Left ventricle myocardium inferior (tissue), 1 donor: ENCODE results near the gene RAB24. TPM values are rescaled to one million over a fixed set of nuclear protein-coding genes. Genes with fewer than 3 reads are reported as not detected.

Experiments
- DNase-seq: peaks from one replicate; pipeline ENCODE4 v3.0.0-alpha.2; 2020
- H3K27ac ChIP-seq: fragments of 200-600 bp; replicated peaks from 2 replicates; pipeline ENCODE4 v1.8.0; 2021
- H3K27me3 ChIP-seq: fragments of 200-600 bp; 2 replicates; pipeline ENCODE4 v1.8.0; 2021; ENCODE audit warnings: low read depth
- H3K36me3 ChIP-seq: fragments of 200-600 bp; 2 replicates; pipeline ENCODE4 v1.8.0; 2021
- H3K4me1 ChIP-seq: fragments of 200-600 bp; 2 replicates; pipeline ENCODE4 v1.8.0; 2021
- H3K4me3 ChIP-seq: fragments of 200-600 bp; 2 replicates; pipeline ENCODE4 v1.8.0; 2021; ENCODE audit warnings: mild to moderate bottlenecking, moderate library complexity
- H3K9me3 ChIP-seq: fragments of 200-600 bp; replicated peaks from 2 replicates; pipeline ENCODE4 v1.8.0; 2021
- CTCF ChIP-seq: fragments of 200-600 bp; IDR thresholded peaks from 2 replicates; pipeline ENCODE4 v1.8.0; 2021; ENCODE audit warnings: antibody characterized with exemption, mild to moderate bottlenecking, borderline replicate concordance
- intact Hi-C: fragments of 100-400 bp; cut with micrococcal nuclease; formaldehyde crosslinking; loops from one replicate; pipeline ENCODE4 v1.11.0; 2022
- total RNA-seq: library from RNA; stranded (reverse); fragmentation: NEBNext Ultra II Directional; extraction: Animal tissue kit (Norgen Biotek cat#: 25700); gene quantifications from one replicate; pipeline ENCODE4 v1.2.1, GENCODE V29; 2021
- donor health status: DM: no; HTN: yes; CAD: no; lungs with severe emphysema.

RAB24 gene
- total RNA-seq, 1 donor from 2014 or later: 25.3 TPM

- Histone ChIP-seq H3K4me3 (no peak overlapping the region), H3K4me1 (no peaks in the 10 kb centered on the region), H3K27me3 (no peaks in the 10 kb centered on the region), H3K36me3 (peaks cover 76% of the 10 kb centered on the region), H3K27ac (no peak overlapping the region), H3K9me3 (no peaks in the 10 kb centered on the region)
- TF ChIP-seq CTCF: no peak
- intact Hi-C loops: loop anchor here (10.0 kb wide), 1 partner anchor 161 kb away; no protein-coding TSS in a partner anchor
- DNase-seq: no peak
Measured at GRCh38 chr5:177275883-177276282, 27.6 kb downstream of the RAB24 start.

GRCh38 chr5:177271113-177271512 is 32.4 kb downstream of the RAB24 start:
- Histone ChIP-seq H3K4me1 (no peaks in the 10 kb centered on the region), H3K4me3 (no peak overlapping the region), H3K27ac (no peak overlapping the region), H3K27me3 (no peaks in the 10 kb centered on the region), H3K9me3 (no peaks in the 10 kb centered on the region), H3K36me3 (peaks cover 84% of the 10 kb centered on the region)
- DNase-seq: no peak
- intact Hi-C loops: loop anchor here (10.0 kb wide), 1 partner anchor 156 kb away; no protein-coding TSS in a partner anchor
- TF ChIP-seq CTCF: no peak

GRCh38 chr5:177270653-177271052 is 32.9 kb downstream of the RAB24 start:
- no peaks in the 10 kb centered on the region for H3K4me1 ChIP-seq
- intact Hi-C loops: loop anchor here (10.0 kb wide), 1 partner anchor 156 kb away; no protein-coding TSS in a partner anchor
- TF ChIP-seq CTCF: no peak
- no peak for DNase-seq
- H3K27me3 ChIP-seq: no peaks in the 10 kb centered on the region
- no peaks in the 10 kb centered on the region for H3K9me3 ChIP-seq
- H3K27ac ChIP-seq: no peak overlapping the region
- H3K36me3 ChIP-seq: peaks cover 84% of the 10 kb centered on the region
- no peak overlapping the region for H3K4me3 ChIP-seq

GRCh38 chr5:177269976-177270375 is 33.5 kb downstream of the RAB24 start:
- Histone ChIP-seq H3K4me1 (no peaks in the 10 kb centered on the region), H3K36me3 (peaks cover 84% of the 10 kb centered on the region)

GRCh38 chr5:177269232-177269895 is 34.2 kb downstream of the RAB24 start:
- Histone ChIP-seq H3K4me1 (no peaks in the 10 kb centered on the region), H3K27me3 (no peaks in the 10 kb centered on the region), H3K36me3 (peaks cover 83% of the 10 kb centered on the region), H3K9me3 (no peaks in the 10 kb centered on the region), H3K4me3 (no peak overlapping the region), H3K27ac (no peak overlapping the region)
- intact Hi-C loops: no loop called here
- DNase-seq: no peak
- no peak for TF ChIP-seq CTCF

More at GRCh38 chr5:177269976-177270375, 33.5 kb downstream of the RAB24 start:
- no peak overlapping the region for H3K4me3 ChIP-seq
- TF ChIP-seq CTCF: no peak
- no peak overlapping the region for H3K27ac ChIP-seq
- H3K9me3 ChIP-seq: no peaks in the 10 kb centered on the region
- no peak for DNase-seq
- intact Hi-C loops: loop anchor here (10.0 kb wide), 1 partner anchor 155 kb away; no protein-coding TSS in a partner anchor
- H3K27me3 ChIP-seq: no peaks in the 10 kb centered on the region
